Measurements from ENCODE around the gene WDR41. TPM values are rescaled to one million over a fixed set of nuclear protein-coding genes. Genes with fewer than 3 reads are reported as not detected.
"Not testable (repeated sequence)": the region's sequence is repeated elsewhere in the genome, so short reads cannot be mapped to it uniquely, and the experiment has no call there.

Gene WDR41
- total RNA-seq, 1 experiment from 2014 or later = 107 TPM

GRCh38 chr5:77499441-77499840, 7.3 kb upstream of the WDR41 start:
- Mint-ChIP-seq H3K27ac (ENCODE audit: low read depth, unreplicated experiment) (no peak overlapping the region), H3K9me3 (ENCODE audit: unreplicated experiment) (peaks cover 11% of the 10 kb centered on the region), H3K36me3 (ENCODE audit: insufficient read depth, unreplicated experiment) (no peaks in the 10 kb centered on the region), H3K4me1 (ENCODE audit: insufficient read depth, unreplicated experiment) (no peaks in the 10 kb centered on the region), H3K27me3 (ENCODE audit: insufficient read depth, unreplicated experiment) (peaks cover 31% of the 10 kb centered on the region), H3K4me3 (ENCODE audit: unreplicated experiment) (no peak overlapping the region)
- DNase-seq (ENCODE audit: unreplicated experiment) = no peak
- ChIA-PET POLR2A (interaction anchor here (2.9 kb wide), 1 partner anchor 7 kb away, joined by 11 read pairs; the partner anchor contains the start of gene WDR41), CTCF (interaction anchor here (0.7 kb wide), 1 partner anchor 52 kb away, joined by 3 read pairs; no protein-coding TSS in a partner anchor)
- no peak for TF ChIP-seq CTCF (IDR thresholded peaks at IDR 0.05; ENCODE audit: unreplicated experiment)
- no TSS peak for BruUV-seq (replicated peaks)
- intact Hi-C loops (cut with micrococcal nuclease) = no loop called here

- CTCF ChIA-PET = interaction anchor here (0.7 kb wide), 1 partner anchor 51 kb away, joined by 3 read pairs; no protein-coding TSS in a partner anchor
- POLR2A ChIA-PET = no interaction called here
- H3K27me3 Mint-ChIP-seq (ENCODE audit: insufficient read depth, unreplicated experiment) = peaks cover 27% of the 10 kb centered on the region
- TF ChIP-seq CTCF (IDR thresholded peaks at IDR 0.05; ENCODE audit: unreplicated experiment) = no peak
- no peaks in the 10 kb centered on the region for H3K4me1 Mint-ChIP-seq (ENCODE audit: insufficient read depth, unreplicated experiment)
- H3K9me3 Mint-ChIP-seq (ENCODE audit: unreplicated experiment) = peaks cover 11% of the 10 kb centered on the region
- no peak overlapping the region for H3K27ac Mint-ChIP-seq (ENCODE audit: low read depth, unreplicated experiment)
- DNase-seq (ENCODE audit: unreplicated experiment) = no peak
- no TSS peak for BruUV-seq (replicated peaks)
- H3K36me3 Mint-ChIP-seq (ENCODE audit: insufficient read depth, unreplicated experiment) = no peaks in the 10 kb centered on the region
- intact Hi-C loops (cut with micrococcal nuclease) = no loop called here
- no peak overlapping the region for H3K4me3 Mint-ChIP-seq (ENCODE audit: unreplicated experiment)
Measured at GRCh38 chr5:77498952-77499351, 6.8 kb upstream of the WDR41 start.

GRCh38 chr5:77494935-77495334, 2.8 kb upstream of the WDR41 start:
- TF ChIP-seq CTCF (IDR thresholded peaks at IDR 0.05; ENCODE audit: unreplicated experiment) = no peak

GRCh38 chr5:77492653-77493000, 511 bp upstream of the WDR41 start:
- DNase-seq (ENCODE audit: unreplicated experiment) = no peak
- no peak for TF ChIP-seq CTCF (IDR thresholded peaks at IDR 0.05; ENCODE audit: unreplicated experiment)
- Mint-ChIP-seq H3K27me3 (ENCODE audit: insufficient read depth, unreplicated experiment) (peaks cover 11% of the 10 kb centered on the region), H3K9me3 (ENCODE audit: unreplicated experiment) (no peaks in the 10 kb centered on the region), H3K36me3 (ENCODE audit: insufficient read depth, unreplicated experiment) (peaks cover 8% of the 10 kb centered on the region), H3K4me1 (ENCODE audit: insufficient read depth, unreplicated experiment) (peaks cover 17% of the 10 kb centered on the region), H3K27ac (ENCODE audit: low read depth, unreplicated experiment) (peak overlapping the region; percentile 97), H3K4me3 (ENCODE audit: unreplicated experiment) (peak overlapping the region; percentile 93)
- intact Hi-C loops (cut with micrococcal nuclease) = loop anchor here (2.0 kb wide), 1 partner anchor 406 kb away; the partner anchor contains the start of gene ZBED3
- CTCF ChIA-PET = interaction anchor here (0.6 to 3.3 kb wide), 44 partner anchors 9 to 906 kb away, joined by 3 to 58 read pairs (median 5); partner anchors contain the start of gene ZBED3
- BruUV-seq (replicated peaks) = no TSS peak
- POLR2A ChIA-PET = interaction anchor here (0.6 to 3.3 kb wide), 20 partner anchors 8 to 1982 kb away, joined by 3 to 29 read pairs (median 5); partner anchors contain the start of genes AGGF1 and ZBED3

More at GRCh38 chr5:77494935-77495334, 2.8 kb upstream of the WDR41 start:
- H3K4me1 Mint-ChIP-seq (ENCODE audit: insufficient read depth, unreplicated experiment) = peaks cover 1% of the 10 kb centered on the region
- BruUV-seq (replicated peaks) = no TSS peak
- CTCF ChIA-PET = no interaction called here
- H3K27ac Mint-ChIP-seq (ENCODE audit: low read depth, unreplicated experiment) = no peak overlapping the region
- no peak overlapping the region for H3K4me3 Mint-ChIP-seq (ENCODE audit: unreplicated experiment)
- peaks cover 11% of the 10 kb centered on the region for H3K27me3 Mint-ChIP-seq (ENCODE audit: insufficient read depth, unreplicated experiment)
- intact Hi-C loops (cut with micrococcal nuclease) = no loop called here
- no peaks in the 10 kb centered on the region for H3K36me3 Mint-ChIP-seq (ENCODE audit: insufficient read depth, unreplicated experiment)
- no peaks in the 10 kb centered on the region for H3K9me3 Mint-ChIP-seq (ENCODE audit: unreplicated experiment)
- no peak for DNase-seq (ENCODE audit: unreplicated experiment)
- POLR2A ChIA-PET = no interaction called here

- not testable (repeated sequence) for H3K36me3 Mint-ChIP-seq (ENCODE audit: insufficient read depth, unreplicated experiment)
- peak; percentile 29 for DNase-seq (ENCODE audit: unreplicated experiment)
Measured at GRCh38 chr5:77490741-77491344, 1.3 kb downstream of the WDR41 start.

More at GRCh38 chr5:77490741-77491344, 1.3 kb downstream of the WDR41 start:
- Mint-ChIP-seq H3K4me1 (ENCODE audit: insufficient read depth, unreplicated experiment) (peaks cover 30% of the 10 kb centered on the region), H3K27ac (ENCODE audit: low read depth, unreplicated experiment) (peak overlapping the region; percentile 97), H3K4me3 (ENCODE audit: unreplicated experiment) (peak overlapping the region; percentile 93), H3K27me3 (ENCODE audit: insufficient read depth, unreplicated experiment) (peaks cover 11% of the 10 kb centered on the region)
- H3K9me3 Mint-ChIP-seq (ENCODE audit: unreplicated experiment); intact Hi-C loops (cut with micrococcal nuclease); BruUV-seq (replicated peaks): not testable (repeated sequence)
- POLR2A ChIA-PET = interaction anchor here (0.7 to 3.3 kb wide), 15 partner anchors 26 to 804 kb away, joined by 3 to 29 read pairs (median 4); partner anchors contain the start of genes AGGF1, AP3B1 and ZBED3
- CTCF ChIA-PET = interaction anchor here (1.4 to 3.3 kb wide), 3 partner anchors 41 to 671 kb away, joined by 3 to 58 read pairs (median 7); no protein-coding TSS in a partner anchor
